ACC112 (cell line): Measurements from ENCODE around the gene ATP6V1G1.

Source experiments
- H2AFZ ChIP-seq: fragments of 200-600 bp; sonication (generic); one replicate; pipeline ENCODE4 v1.6.0; 2017; ENCODE audit warnings: antibody characterized with exemption, low read length; ENCODE audit not compliant: unreplicated experiment
- H3K27ac ChIP-seq: fragments of 200-600 bp; sonication (generic); 2 replicates; pipeline ENCODE4 v1.5.1; 2014; ENCODE audit warnings: low read depth, mild to moderate bottlenecking, antibody characterized with exemption, low read length, moderate library complexity
- H3K27me3 ChIP-seq: fragments of 200-600 bp; sonication (generic); 2 replicates; pipeline ENCODE4 v1.6.1; 2014; ENCODE audit warnings: mild to moderate bottlenecking, antibody characterized with exemption, low read length, moderate library complexity, mixed read lengths; ENCODE audit not compliant: insufficient read depth
- H3K36me3 ChIP-seq: fragments of 200-600 bp; sonication (generic); 2 replicates; pipeline ENCODE4 v1.6.1; 2016; ENCODE audit warnings: mild to moderate bottlenecking, antibody characterized with exemption, low read length, moderate library complexity, mixed read lengths; ENCODE audit not compliant: insufficient read depth
- H3K4me1 ChIP-seq: fragments of 200-600 bp; sonication (generic); one replicate; pipeline ENCODE4 v1.6.1; 2016; ENCODE audit warnings: low read length, mixed read lengths; ENCODE audit not compliant: insufficient read depth, unreplicated experiment, control insufficient read depth
- H3K4me3 ChIP-seq: fragments of 200-600 bp; sonication (generic); 2 replicates; pipeline ENCODE4 v1.5.1; 2014; ENCODE audit warnings: mild to moderate bottlenecking, low read depth, low read length
- H3K79me2 ChIP-seq: fragments of 200-600 bp; sonication (generic); one replicate; pipeline ENCODE4 v1.6.0; 2016; ENCODE audit warnings: low read length; ENCODE audit not compliant: control insufficient read depth, unreplicated experiment, insufficient read depth

Gene ATP6V1G1

GRCh38 chr9:114629563-114630090, 42.1 kb downstream of the ATP6V1G1 start:
- Histone ChIP-seq H3K79me2 (no peaks in the 10 kb centered on the region), H3K4me3 (no peak overlapping the region), H3K4me1 (no peaks in the 10 kb centered on the region), H3K27ac (no peak overlapping the region), H2AFZ (no peak overlapping the region), H3K27me3 (no peaks in the 10 kb centered on the region), H3K36me3 (no peaks in the 10 kb centered on the region)

GRCh38 chr9:114631166-114631565, 43.6 kb downstream of the ATP6V1G1 start:
- H3K4me1 ChIP-seq: no peaks in the 10 kb centered on the region
- H3K79me2 ChIP-seq: no peaks in the 10 kb centered on the region
- no peak overlapping the region for H3K4me3 ChIP-seq
- H2AFZ ChIP-seq: no peak overlapping the region
- H3K27me3 ChIP-seq: no peaks in the 10 kb centered on the region
- no peaks in the 10 kb centered on the region for H3K36me3 ChIP-seq
- no peak overlapping the region for H3K27ac ChIP-seq

- Histone ChIP-seq H3K27ac (no peak overlapping the region), H3K79me2 (no peaks in the 10 kb centered on the region), H3K4me3 (no peak overlapping the region), H3K36me3 (no peaks in the 10 kb centered on the region), H3K27me3 (no peaks in the 10 kb centered on the region), H3K4me1 (no peaks in the 10 kb centered on the region), H2AFZ (no peak overlapping the region)
Observed at GRCh38 chr9:114633438-114634089, 46.0 kb downstream of the ATP6V1G1 start.

GRCh38 chr9:114634387-114634786, 46.8 kb downstream of the ATP6V1G1 start:
- H3K79me2 ChIP-seq: no peaks in the 10 kb centered on the region
- H3K4me1 ChIP-seq: no peaks in the 10 kb centered on the region
- H3K36me3 ChIP-seq: no peaks in the 10 kb centered on the region
- H3K4me3 ChIP-seq: no peak overlapping the region
- H2AFZ ChIP-seq: no peak overlapping the region
- H3K27me3 ChIP-seq: no peaks in the 10 kb centered on the region
- H3K27ac ChIP-seq: no peak overlapping the region

- no peaks in the 10 kb centered on the region for H3K79me2 ChIP-seq
- H3K27me3 ChIP-seq: no peaks in the 10 kb centered on the region
- no peaks in the 10 kb centered on the region for H3K36me3 ChIP-seq
- no peak overlapping the region for H3K4me3 ChIP-seq
- no peak overlapping the region for H2AFZ ChIP-seq
- no peaks in the 10 kb centered on the region for H3K4me1 ChIP-seq
- no peak overlapping the region for H3K27ac ChIP-seq
Observed at GRCh38 chr9:114638404-114638803, 50.8 kb downstream of the ATP6V1G1 start.

GRCh38 chr9:114641967-114642366, 54.4 kb downstream of the ATP6V1G1 start:
- no peak overlapping the region for H2AFZ ChIP-seq
- H3K4me3 ChIP-seq: no peak overlapping the region
- H3K4me1 ChIP-seq: no peaks in the 10 kb centered on the region
- no peaks in the 10 kb centered on the region for H3K79me2 ChIP-seq
- H3K27me3 ChIP-seq: no peaks in the 10 kb centered on the region
- H3K27ac ChIP-seq: no peak overlapping the region
- H3K36me3 ChIP-seq: peaks cover 10% of the 10 kb centered on the region; the same call in 1 of the 2 replicates

- H3K4me3 ChIP-seq: no peak overlapping the region
- no peak overlapping the region for H2AFZ ChIP-seq
- H3K27me3 ChIP-seq: no peaks in the 10 kb centered on the region
- H3K36me3 ChIP-seq: peaks cover 17% of the 10 kb centered on the region; the same call in 1 of the 2 replicates
- H3K79me2 ChIP-seq: no peaks in the 10 kb centered on the region
- no peak overlapping the region for H3K27ac ChIP-seq
- H3K4me1 ChIP-seq: no peaks in the 10 kb centered on the region
Observed at GRCh38 chr9:114643001-114643400, 55.4 kb downstream of the ATP6V1G1 start.

GRCh38 chr9:114643896-114644295, 56.3 kb downstream of the ATP6V1G1 start:
- no peaks in the 10 kb centered on the region for H3K4me1 ChIP-seq
- H3K27me3 ChIP-seq: no peaks in the 10 kb centered on the region
- H3K4me3 ChIP-seq: no peak overlapping the region
- H2AFZ ChIP-seq: no peak overlapping the region
- peaks cover 17% of the 10 kb centered on the region; the same call in 1 of the 2 replicates for H3K36me3 ChIP-seq
- H3K27ac ChIP-seq: no peak overlapping the region
- no peaks in the 10 kb centered on the region for H3K79me2 ChIP-seq
